Central memory CD8-positive, alpha-beta T cell (primary cell): Measurements from ENCODE around the gene PLD3.

Experiments used
- ATAC-seq: fragments of 150-1000 bp; cut with Tn5 transposase; replicated peaks from 2 replicates; pipeline ENCODE4 v1.10.0; 2022; ENCODE audit warnings: mild to moderate bottlenecking, moderate FRiP score, moderate number of reproducible peaks; ENCODE audit not compliant: poor library complexity, severe bottlenecking; ENCODE audit errors: extremely low read depth
- DNase-seq, 2 donors: peaks; one replicate each; pipeline ENCODE4 v3.0.0; 2021; ENCODE audit warnings: low spot score in 2 of 2
- H3K27ac Mint-ChIP-seq: one replicate; pipeline ENCODE4 v1.8.0; 2022; ENCODE audit warnings: low read depth, mild to moderate bottlenecking, moderate library complexity, mixed read lengths
- H3K27me3 Mint-ChIP-seq: one replicate; pipeline ENCODE4 v1.8.0; 2022; ENCODE audit warnings: mixed read lengths
- H3K36me3 Mint-ChIP-seq: one replicate; pipeline ENCODE4 v1.8.0; 2022; ENCODE audit warnings: mild to moderate bottlenecking, moderate library complexity, mixed read lengths; ENCODE audit not compliant: insufficient read depth
- H3K4me1 Mint-ChIP-seq: one replicate; pipeline ENCODE4 v1.8.0; 2022; ENCODE audit warnings: mixed read lengths
- H3K4me3 Mint-ChIP-seq: one replicate; pipeline ENCODE4 v1.8.0; 2022; ENCODE audit warnings: mild to moderate bottlenecking, moderate library complexity, mixed read lengths
- H3K9me3 Mint-ChIP-seq: one replicate; pipeline ENCODE4 v1.8.0; 2022; ENCODE audit warnings: mixed read lengths

PLD3 gene

GRCh38 chr19:40371802-40372122, 23.3 kb downstream of the PLD3 start:
- Mint-ChIP-seq H3K36me3 (peaks cover 8% of the 10 kb centered on the region), H3K27me3 (no peaks in the 10 kb centered on the region), H3K27ac (no peak overlapping the region), H3K9me3 (no peaks in the 10 kb centered on the region), H3K4me3 (no peak overlapping the region), H3K4me1 (no peaks in the 10 kb centered on the region)
- no peak for DNase-seq
- ATAC-seq = no peak

- ATAC-seq (no peak), DNase-seq (no peak)
- H3K36me3 Mint-ChIP-seq = peaks cover 7% of the 10 kb centered on the region
- no peaks in the 10 kb centered on the region for H3K27me3 Mint-ChIP-seq
- H3K4me1 Mint-ChIP-seq = no peaks in the 10 kb centered on the region
- H3K9me3 Mint-ChIP-seq = no peaks in the 10 kb centered on the region
- no peak overlapping the region for H3K27ac Mint-ChIP-seq
- no peak overlapping the region for H3K4me3 Mint-ChIP-seq
Measured at GRCh38 chr19:40374084-40374483, 25.6 kb downstream of the PLD3 start.

- H3K9me3 Mint-ChIP-seq = no peaks in the 10 kb centered on the region
- H3K4me1 Mint-ChIP-seq = no peaks in the 10 kb centered on the region
Measured at GRCh38 chr19:40376286-40376862, 27.9 kb downstream of the PLD3 start.

GRCh38 chr19:40377876-40378385, 29.4 kb downstream of the PLD3 start:
- Mint-ChIP-seq H3K36me3 (peaks cover 8% of the 10 kb centered on the region), H3K27ac (no peak overlapping the region), H3K4me1 (no peaks in the 10 kb centered on the region), H3K9me3 (no peaks in the 10 kb centered on the region), H3K4me3 (no peak overlapping the region), H3K27me3 (no peaks in the 10 kb centered on the region)
- DNase-seq (no peak), ATAC-seq (no peak)

More at GRCh38 chr19:40376286-40376862, 27.9 kb downstream of the PLD3 start:
- ATAC-seq (no peak), DNase-seq (no peak)
- Mint-ChIP-seq H3K4me3 (no peak overlapping the region), H3K27ac (peak overlapping the region; percentile 38), H3K36me3 (peaks cover 8% of the 10 kb centered on the region), H3K27me3 (no peaks in the 10 kb centered on the region)

GRCh38 chr19:40378509-40378908, 30.0 kb downstream of the PLD3 start:
- H3K27ac Mint-ChIP-seq = no peak overlapping the region
- ATAC-seq = no peak
- no peaks in the 10 kb centered on the region for H3K27me3 Mint-ChIP-seq
- no peaks in the 10 kb centered on the region for H3K4me1 Mint-ChIP-seq
- H3K9me3 Mint-ChIP-seq = no peaks in the 10 kb centered on the region
- no peak for DNase-seq
- H3K4me3 Mint-ChIP-seq = no peak overlapping the region
- peaks cover 8% of the 10 kb centered on the region for H3K36me3 Mint-ChIP-seq

GRCh38 chr19:40379446-40380198, 31.1 kb downstream of the PLD3 start:
- ATAC-seq (no peak), DNase-seq (no peak)
- no peaks in the 10 kb centered on the region for H3K4me1 Mint-ChIP-seq
- H3K27ac Mint-ChIP-seq = no peak overlapping the region
- no peaks in the 10 kb centered on the region for H3K9me3 Mint-ChIP-seq
- no peaks in the 10 kb centered on the region for H3K27me3 Mint-ChIP-seq
- no peak overlapping the region for H3K4me3 Mint-ChIP-seq
- peaks cover 5% of the 10 kb centered on the region for H3K36me3 Mint-ChIP-seq

- ATAC-seq = no peak
- no peaks in the 10 kb centered on the region for H3K9me3 Mint-ChIP-seq
- no peak overlapping the region for H3K4me3 Mint-ChIP-seq
- H3K27ac Mint-ChIP-seq = no peak overlapping the region
- DNase-seq = no peak
- H3K27me3 Mint-ChIP-seq = no peaks in the 10 kb centered on the region
- no peaks in the 10 kb centered on the region for H3K4me1 Mint-ChIP-seq
- peaks cover 3% of the 10 kb centered on the region for H3K36me3 Mint-ChIP-seq
Measured at GRCh38 chr19:40380199-40381037, 31.9 kb downstream of the PLD3 start.

GRCh38 chr19:40381321-40381720, 32.8 kb downstream of the PLD3 start:
- Mint-ChIP-seq H3K36me3 (peaks cover 3% of the 10 kb centered on the region), H3K4me1 (no peaks in the 10 kb centered on the region), H3K9me3 (no peaks in the 10 kb centered on the region), H3K27me3 (no peaks in the 10 kb centered on the region), H3K27ac (peak overlapping the region; percentile 39), H3K4me3 (no peak overlapping the region)
- no peak for ATAC-seq
- DNase-seq = no peak

- H3K36me3 Mint-ChIP-seq = peaks cover 2% of the 10 kb centered on the region
- ATAC-seq = no peak
- H3K4me1 Mint-ChIP-seq = no peaks in the 10 kb centered on the region
- H3K4me3 Mint-ChIP-seq = no peak overlapping the region
- DNase-seq = no peak
- H3K27me3 Mint-ChIP-seq = no peaks in the 10 kb centered on the region
- no peak overlapping the region for H3K27ac Mint-ChIP-seq
- no peaks in the 10 kb centered on the region for H3K9me3 Mint-ChIP-seq
Measured at GRCh38 chr19:40383668-40384248, 35.3 kb downstream of the PLD3 start.

GRCh38 chr19:40387155-40387554, 38.7 kb downstream of the PLD3 start:
- H3K36me3 Mint-ChIP-seq = peaks cover 2% of the 10 kb centered on the region
- DNase-seq = no peak
- no peaks in the 10 kb centered on the region for H3K27me3 Mint-ChIP-seq
- no peaks in the 10 kb centered on the region for H3K9me3 Mint-ChIP-seq
- no peak overlapping the region for H3K4me3 Mint-ChIP-seq
- peaks cover under 1% of the 10 kb centered on the region for H3K4me1 Mint-ChIP-seq
- no peak overlapping the region for H3K27ac Mint-ChIP-seq
- no peak for ATAC-seq

GRCh38 chr19:40388481-40388880, 40.0 kb downstream of the PLD3 start:
- Mint-ChIP-seq H3K27me3 (no peaks in the 10 kb centered on the region), H3K4me3 (no peak overlapping the region), H3K4me1 (peaks cover 6% of the 10 kb centered on the region), H3K9me3 (no peaks in the 10 kb centered on the region), H3K36me3 (peaks cover 2% of the 10 kb centered on the region), H3K27ac (no peak overlapping the region)
- no peak for ATAC-seq
- DNase-seq = no peak

- Mint-ChIP-seq H3K9me3 (no peaks in the 10 kb centered on the region), H3K4me1 (peaks cover 6% of the 10 kb centered on the region), H3K27me3 (no peaks in the 10 kb centered on the region), H3K36me3 (peaks cover 2% of the 10 kb centered on the region), H3K4me3 (no peak overlapping the region), H3K27ac (no peak overlapping the region)
- ATAC-seq (no peak), DNase-seq (no peak)
Measured at GRCh38 chr19:40389404-40390083, 41.0 kb downstream of the PLD3 start.
